Measurements from ENCODE around the gene CPED1.

DNA sequence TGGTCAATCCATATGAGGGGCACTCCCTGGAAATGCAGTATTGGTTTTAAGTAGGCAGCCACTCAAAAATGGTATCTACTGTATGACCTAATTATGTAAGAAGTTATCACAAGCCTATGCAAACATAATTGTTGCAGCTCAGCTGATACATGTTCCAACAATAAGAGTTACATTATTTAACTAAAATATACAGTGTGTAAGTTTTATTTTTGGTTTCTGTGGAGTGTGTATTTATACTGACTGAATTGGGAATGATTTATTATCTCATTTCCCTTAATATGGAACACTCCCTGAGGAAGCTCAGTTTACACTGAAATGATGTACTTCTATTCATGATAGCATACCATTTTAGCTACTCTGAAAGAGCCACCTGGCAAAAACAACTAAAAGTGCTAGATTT is 40.5 kb upstream of the CPED1 start:
- TF ChIP-seq, protein P1, sequence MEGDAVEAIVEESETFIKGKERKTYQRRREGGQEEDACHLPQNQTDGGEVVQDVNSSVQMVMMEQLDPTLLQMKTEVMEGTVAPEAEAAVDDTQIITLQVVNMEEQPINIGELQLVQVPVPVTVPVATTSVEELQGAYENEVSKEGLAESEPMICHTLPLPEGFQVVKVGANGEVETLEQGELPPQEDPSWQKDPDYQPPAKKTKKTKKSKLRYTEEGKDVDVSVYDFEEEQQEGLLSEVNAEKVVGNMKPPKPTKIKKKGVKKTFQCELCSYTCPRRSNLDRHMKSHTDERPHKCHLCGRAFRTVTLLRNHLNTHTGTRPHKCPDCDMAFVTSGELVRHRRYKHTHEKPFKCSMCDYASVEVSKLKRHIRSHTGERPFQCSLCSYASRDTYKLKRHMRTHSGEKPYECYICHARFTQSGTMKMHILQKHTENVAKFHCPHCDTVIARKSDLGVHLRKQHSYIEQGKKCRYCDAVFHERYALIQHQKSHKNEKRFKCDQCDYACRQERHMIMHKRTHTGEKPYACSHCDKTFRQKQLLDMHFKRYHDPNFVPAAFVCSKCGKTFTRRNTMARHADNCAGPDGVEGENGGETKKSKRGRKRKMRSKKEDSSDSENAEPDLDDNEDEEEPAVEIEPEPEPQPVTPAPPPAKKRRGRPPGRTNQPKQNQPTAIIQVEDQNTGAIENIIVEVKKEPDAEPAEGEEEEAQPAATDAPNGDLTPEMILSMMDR (conservative IDR thresholded peaks at IDR 0.05): no peak
- TF ChIP-seq ZFX (IDR thresholded peaks at IDR 0.05): no peak

Measured in C4-2B (cell line).